Tongue (tissue), 2 donors: Measurements from ENCODE around the gene ATG7. TPM values are rescaled to one million over a fixed set of nuclear protein-coding genes. Genes with fewer than 3 reads are reported as not detected.
A peak's percentile ranks its signal among the peaks of the same experiment; 100 is the strongest.
"Not testable (repeated sequence)": the region's sequence is repeated elsewhere in the genome, so short reads cannot be mapped to it uniquely, and the experiment has no call there.

Experiments used
- DNase-seq: peaks from one replicate; pipeline ENCODE4 v3.0.0-alpha.2; 2015
- total RNA-seq: library from RNA; depleted of rRNA; stranded (reverse); fragments of >200 nt; gene quantifications from one replicate; pipeline ENCODE4 v1.2.3, GENCODE V29; 2014

Gene ATG7
- total RNA-seq, 1 donor from 2014 or later: 80.2 TPM

GRCh38 chr3:11434563-11435096 lies 162.4 kb downstream of the ATG7 start:
- DNase-seq: no peak

- no peak for DNase-seq
Measured at GRCh38 chr3:11435440-11436165, 163.4 kb downstream of the ATG7 start.

- no peak for DNase-seq
Measured at GRCh38 chr3:11436775-11437174, 164.6 kb downstream of the ATG7 start.

GRCh38 chr3:11437506-11437905 lies 165.3 kb downstream of the ATG7 start:
- no peak for DNase-seq

- peak; percentile 36 for DNase-seq
Measured at GRCh38 chr3:11438646-11439045, 166.4 kb downstream of the ATG7 start.

- not testable (repeated sequence) for DNase-seq
Measured at GRCh38 chr3:11441346-11441745, 169.1 kb downstream of the ATG7 start.

GRCh38 chr3:11444404-11444803 lies 172.2 kb downstream of the ATG7 start:
- DNase-seq: no peak

GRCh38 chr3:11445193-11445592 lies 173.0 kb downstream of the ATG7 start:
- not testable (repeated sequence) for DNase-seq

GRCh38 chr3:11445883-11446282 lies 173.7 kb downstream of the ATG7 start:
- peak; percentile 56 for DNase-seq

- DNase-seq: no peak
Measured at GRCh38 chr3:11447584-11448200, 175.5 kb downstream of the ATG7 start.

- DNase-seq: no peak
Measured at GRCh38 chr3:11450015-11450414, 177.8 kb downstream of the ATG7 start.

- no peak for DNase-seq
Measured at GRCh38 chr3:11452312-11452711, 180.1 kb downstream of the ATG7 start.

GRCh38 chr3:11452885-11453847 lies 181.0 kb downstream of the ATG7 start:
- peak; percentile 94 for DNase-seq

- DNase-seq: no peak
Measured at GRCh38 chr3:11455956-11456355, 183.8 kb downstream of the ATG7 start.

- peak; percentile 59 for DNase-seq
Measured at GRCh38 chr3:11457135-11457534, 184.9 kb downstream of the ATG7 start.

- DNase-seq: peak; percentile 54
Measured at GRCh38 chr3:11459186-11459824, 187.1 kb downstream of the ATG7 start.

GRCh38 chr3:11461226-11461625 lies 189.0 kb downstream of the ATG7 start:
- no peak for DNase-seq

GRCh38 chr3:11462673-11463072 lies 190.5 kb downstream of the ATG7 start:
- DNase-seq: not testable (repeated sequence)

GRCh38 chr3:11463591-11463990 lies 191.4 kb downstream of the ATG7 start:
- no peak for DNase-seq

GRCh38 chr3:11464356-11464755 lies 192.2 kb downstream of the ATG7 start:
- no peak for DNase-seq

GRCh38 chr3:11465744-11466616 lies 193.8 kb downstream of the ATG7 start:
- peak; percentile 92 for DNase-seq
